Skeletal muscle cell (primary cell): ENCODE data around the gene AK2.

Experiments
- DNase-seq: peaks from one replicate; pipeline ENCODE4 v3.0.0-alpha.2; 2010; ENCODE audit warnings: low read depth
- H3K4me3 ChIP-seq: 2 replicates; pipeline ENCODE4 v1.5.1; 2011; ENCODE audit warnings: low read depth, mild to moderate bottlenecking, control low read depth, low read length, moderate library complexity

AK2 gene

DNA sequence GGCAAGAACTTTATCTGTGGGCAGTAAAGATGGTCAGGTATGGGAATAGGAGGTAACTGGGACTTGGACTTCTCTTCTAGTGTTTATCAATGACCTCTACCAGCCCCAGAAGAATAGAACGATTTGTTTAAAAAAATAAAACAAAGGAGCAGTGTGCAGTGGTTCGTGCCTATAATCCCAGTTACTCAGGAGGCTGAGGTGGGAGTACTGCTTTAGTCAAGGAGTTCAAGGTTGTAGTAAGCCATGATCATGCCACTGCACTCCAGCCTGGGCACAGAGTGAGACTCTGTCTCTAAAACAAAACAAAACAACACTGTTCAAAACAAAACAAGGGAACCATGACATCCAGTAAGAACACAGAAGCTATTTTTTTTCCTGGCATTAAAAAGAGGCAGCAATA is 76.3 kb downstream of the AK2 start:
- H3K4me3 ChIP-seq, result no peak overlapping the region
- DNase-seq, result no peak

DNA sequence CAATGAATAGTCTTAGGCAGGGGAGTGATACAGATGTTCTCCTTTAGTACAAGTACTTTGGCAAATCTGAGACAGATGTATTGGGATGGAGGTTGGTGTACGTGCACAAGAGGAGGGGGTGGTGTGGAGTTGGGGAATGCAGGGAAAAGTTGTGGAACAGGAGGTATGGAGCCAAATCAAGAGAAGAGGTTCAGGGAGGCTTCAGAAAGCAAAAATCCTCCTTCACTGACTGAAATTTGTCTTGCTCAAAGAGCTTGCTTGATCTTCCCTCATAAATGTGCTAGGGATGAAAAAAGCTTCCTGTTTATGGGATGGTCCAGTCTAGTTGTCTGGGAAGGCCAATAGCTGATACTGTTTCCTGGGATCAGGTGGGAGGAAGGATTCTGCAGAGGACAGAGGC is 77.9 kb downstream of the AK2 start:
- no peak for DNase-seq
- no peak overlapping the region for H3K4me3 ChIP-seq
